C4-2B (cell line): ENCODE data around the gene PRKCZ.

ENCODE experiments used
- H3K27ac ChIP-seq: fragments of 450-650 bp; 2 replicates; pipeline ENCODE4 v1.5.1; 2017
- ZFX ChIP-seq: fragments of 450-650 bp; IDR thresholded peaks from 2 replicates; pipeline ENCODE4 v1.6.1; 2017
- TF ChIP-seq, protein P1 (sequence below): fragments of 450-650 bp; conservative IDR thresholded peaks from 2 replicates; pipeline ENCODE4 v1.5.1; 2017; ENCODE audit warnings: mild to moderate bottlenecking

Gene PRKCZ

DNA sequence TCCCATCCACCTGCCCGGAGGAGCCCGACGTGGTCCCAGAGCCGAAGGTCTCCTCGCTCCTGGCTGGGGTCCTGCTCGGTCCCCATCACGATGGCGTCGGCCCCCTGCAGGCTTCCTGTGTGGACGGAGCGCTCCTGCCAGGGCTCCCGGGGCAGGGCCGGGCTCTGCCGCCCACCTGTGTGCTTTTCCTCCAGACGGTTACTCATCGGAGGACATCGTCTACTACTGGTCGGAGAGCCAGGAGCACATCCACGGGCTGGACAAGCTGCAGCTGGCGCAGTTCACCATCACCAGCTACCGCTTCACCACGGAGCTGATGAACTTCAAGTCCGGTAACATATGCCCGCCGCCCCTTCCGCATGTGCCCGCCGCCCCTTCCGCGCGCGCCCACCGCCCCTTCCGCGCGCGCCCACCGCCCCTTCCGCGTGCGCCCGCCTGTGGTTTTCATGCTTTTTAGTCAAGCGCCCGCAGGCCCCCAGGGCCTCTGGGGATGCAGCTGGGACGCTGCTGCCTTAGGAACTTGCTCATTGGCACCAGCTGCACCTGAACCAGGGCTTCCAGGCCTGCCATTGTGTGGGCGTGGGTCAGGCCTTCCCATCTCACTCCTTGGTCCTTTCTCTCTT is 22.1 kb upstream of the PRKCZ start:
- no peak overlapping the region for H3K27ac ChIP-seq
- TF ChIP-seq, protein P1, sequence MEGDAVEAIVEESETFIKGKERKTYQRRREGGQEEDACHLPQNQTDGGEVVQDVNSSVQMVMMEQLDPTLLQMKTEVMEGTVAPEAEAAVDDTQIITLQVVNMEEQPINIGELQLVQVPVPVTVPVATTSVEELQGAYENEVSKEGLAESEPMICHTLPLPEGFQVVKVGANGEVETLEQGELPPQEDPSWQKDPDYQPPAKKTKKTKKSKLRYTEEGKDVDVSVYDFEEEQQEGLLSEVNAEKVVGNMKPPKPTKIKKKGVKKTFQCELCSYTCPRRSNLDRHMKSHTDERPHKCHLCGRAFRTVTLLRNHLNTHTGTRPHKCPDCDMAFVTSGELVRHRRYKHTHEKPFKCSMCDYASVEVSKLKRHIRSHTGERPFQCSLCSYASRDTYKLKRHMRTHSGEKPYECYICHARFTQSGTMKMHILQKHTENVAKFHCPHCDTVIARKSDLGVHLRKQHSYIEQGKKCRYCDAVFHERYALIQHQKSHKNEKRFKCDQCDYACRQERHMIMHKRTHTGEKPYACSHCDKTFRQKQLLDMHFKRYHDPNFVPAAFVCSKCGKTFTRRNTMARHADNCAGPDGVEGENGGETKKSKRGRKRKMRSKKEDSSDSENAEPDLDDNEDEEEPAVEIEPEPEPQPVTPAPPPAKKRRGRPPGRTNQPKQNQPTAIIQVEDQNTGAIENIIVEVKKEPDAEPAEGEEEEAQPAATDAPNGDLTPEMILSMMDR: no peak
- no peak for TF ChIP-seq ZFX

DNA sequence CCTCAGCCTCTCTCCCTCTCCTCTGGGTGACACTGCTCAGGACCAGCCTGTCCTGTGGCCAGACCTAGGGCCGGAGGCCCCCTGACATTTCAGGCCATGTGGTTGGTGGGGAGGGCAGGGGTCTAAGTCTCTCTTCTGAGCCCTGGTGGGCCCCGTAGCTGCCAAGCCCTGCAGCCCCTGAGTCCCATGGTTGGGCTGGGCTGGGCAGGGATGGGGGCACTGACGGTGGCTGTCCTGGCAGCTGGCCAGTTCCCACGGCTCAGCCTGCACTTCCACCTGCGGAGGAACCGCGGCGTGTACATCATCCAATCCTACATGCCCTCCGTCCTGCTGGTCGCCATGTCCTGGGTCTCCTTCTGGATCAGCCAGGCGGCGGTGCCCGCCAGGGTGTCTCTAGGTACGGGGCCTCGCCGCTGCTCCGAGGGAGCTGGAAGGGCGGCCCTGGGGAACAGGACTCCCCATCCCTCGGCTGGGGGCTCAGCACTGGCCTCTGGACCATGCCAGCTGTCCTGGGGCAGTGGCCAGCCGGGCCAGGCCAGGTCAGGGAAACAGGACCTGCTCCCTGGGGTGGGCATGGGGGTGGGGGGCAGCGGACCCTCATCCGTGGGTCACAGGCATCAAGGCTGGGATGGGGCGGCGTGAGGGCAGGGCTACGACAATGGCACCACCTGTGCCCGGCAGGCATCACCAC is 21.2 kb upstream of the PRKCZ start:
- H3K27ac ChIP-seq: no peak overlapping the region
- no peak for TF ChIP-seq ZFX
- TF ChIP-seq, protein P1: no peak

DNA sequence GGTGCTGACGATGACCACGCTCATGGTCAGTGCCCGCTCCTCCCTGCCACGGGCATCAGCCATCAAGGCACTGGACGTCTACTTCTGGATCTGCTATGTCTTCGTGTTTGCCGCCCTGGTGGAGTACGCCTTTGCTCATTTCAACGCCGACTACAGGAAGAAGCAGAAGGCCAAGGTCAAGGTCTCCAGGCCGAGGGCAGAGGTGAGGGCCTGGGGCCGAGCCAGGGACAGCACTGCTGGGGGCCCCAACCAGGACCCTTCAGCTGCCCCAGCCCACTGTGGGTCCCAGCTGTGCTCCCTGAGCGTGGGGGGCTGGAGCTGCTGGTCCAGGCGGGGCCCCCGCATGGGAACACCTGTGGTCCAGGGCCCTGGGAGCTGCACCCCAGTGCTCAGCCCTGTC is 20.6 kb upstream of the PRKCZ start:
- H3K27ac ChIP-seq: no peak overlapping the region
- no peak for TF ChIP-seq ZFX
- TF ChIP-seq, protein P1: no peak

DNA sequence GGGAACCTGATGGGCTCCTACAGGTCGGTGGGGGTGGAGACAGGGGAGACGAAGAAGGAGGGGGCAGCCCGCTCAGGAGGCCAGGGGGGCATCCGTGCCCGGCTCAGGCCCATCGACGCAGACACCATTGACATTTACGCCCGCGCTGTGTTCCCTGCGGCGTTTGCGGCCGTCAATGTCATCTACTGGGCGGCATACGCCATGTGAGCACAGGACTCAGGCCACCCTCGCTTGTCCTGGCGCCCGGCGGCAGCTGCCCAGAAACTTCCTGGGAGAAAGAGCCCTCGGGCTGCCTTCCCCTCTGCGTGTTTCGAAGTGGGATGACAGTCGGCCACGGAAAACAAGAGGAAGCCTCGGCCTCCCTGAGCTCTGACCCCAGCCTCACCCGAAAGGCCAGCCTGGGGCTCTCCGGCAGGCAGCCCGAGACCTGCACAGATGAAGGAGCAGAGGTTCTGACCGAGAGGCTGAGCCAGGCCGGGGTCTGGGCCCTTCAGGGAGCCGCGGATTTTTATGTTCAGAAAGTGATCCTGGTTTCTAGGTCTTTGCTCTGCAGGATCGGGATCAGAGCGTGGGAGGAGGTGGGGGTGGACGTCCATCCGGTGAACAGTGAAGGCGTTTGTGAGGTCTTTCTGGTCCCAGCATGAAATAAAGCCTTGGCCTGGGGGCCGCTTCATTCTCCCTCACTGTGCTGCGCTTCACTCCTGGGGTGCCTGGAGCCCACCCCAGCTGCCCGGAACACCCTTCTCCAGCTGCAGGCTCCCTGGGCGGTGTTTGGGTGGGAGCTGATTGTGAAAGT is 19.9 kb upstream of the PRKCZ start:
- no peak for TF ChIP-seq ZFX

DNA sequence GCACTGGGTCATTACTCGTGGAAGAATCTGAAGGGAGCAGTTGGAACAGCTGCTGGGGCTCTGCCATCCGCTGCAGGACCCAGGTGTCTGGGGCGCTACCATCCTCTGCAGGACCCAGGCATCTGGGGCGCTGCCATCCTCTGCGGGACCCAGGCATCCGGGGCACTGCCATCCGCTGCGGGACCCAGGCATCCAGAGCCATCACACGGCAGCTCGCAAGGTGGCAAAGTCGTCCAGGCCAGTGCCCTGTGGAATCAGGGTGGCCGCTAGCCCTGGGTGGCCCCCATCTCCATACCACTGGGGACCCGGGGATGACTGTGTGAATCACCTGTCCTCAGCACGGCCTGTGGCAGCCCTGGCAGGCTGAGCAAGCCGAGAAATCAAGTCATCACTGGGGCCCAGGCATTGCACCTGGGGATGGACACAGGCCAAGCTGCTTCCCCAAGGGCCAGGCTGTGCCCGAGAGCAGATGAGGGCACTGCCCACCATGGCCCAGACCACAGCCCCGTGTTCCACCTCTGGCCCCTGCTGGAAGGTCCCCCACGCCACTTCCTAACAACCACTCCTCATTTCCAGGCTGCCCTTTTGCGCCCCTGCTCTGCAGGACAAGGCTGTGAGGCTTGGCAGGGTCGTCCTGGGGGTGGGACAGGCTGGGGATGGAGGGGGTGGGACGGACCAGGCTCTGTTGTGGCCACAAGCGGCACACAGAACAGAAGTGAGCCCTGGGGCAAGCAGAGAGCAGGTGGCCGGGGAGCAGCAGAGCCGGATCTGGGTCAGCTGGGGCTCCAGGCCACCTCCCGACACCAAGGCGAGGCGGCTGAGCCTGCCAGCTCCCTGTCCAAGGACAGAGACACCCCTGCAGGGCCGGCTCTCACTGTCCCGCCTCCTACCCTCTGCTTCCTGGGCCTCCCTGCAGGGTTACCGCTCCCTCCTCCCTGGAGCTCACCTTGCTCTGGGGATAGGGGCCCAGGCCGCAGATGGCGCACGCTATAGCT is 18.4 kb upstream of the PRKCZ start:
- H3K27ac ChIP-seq: no peak overlapping the region
- TF ChIP-seq, protein P1: no peak
- no peak for TF ChIP-seq ZFX

More for the DNA sequence above, 19.9 kb upstream of the PRKCZ start:
- no peak overlapping the region for H3K27ac ChIP-seq

DNA sequence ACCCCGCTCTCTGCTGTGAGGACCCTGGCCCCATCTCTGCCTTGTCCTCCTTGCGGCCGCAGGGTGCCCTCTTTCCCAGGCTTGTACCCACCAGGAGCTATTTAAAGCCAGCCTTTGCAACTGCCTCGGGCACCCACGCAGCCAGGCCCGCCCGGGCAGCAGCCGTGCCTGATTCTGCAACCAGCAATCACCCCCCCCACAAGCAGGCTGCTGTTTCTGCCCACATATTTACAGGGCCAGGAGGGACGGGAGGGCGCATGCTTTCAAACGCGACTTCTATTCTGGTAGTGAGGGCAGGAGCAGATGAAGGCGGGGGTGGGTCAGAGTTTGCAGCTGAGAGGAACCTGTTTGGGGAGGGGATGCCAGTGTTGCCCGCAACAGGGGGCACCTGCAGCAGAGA is 17.5 kb upstream of the PRKCZ start:
- TF ChIP-seq, protein P1: no peak

DNA sequence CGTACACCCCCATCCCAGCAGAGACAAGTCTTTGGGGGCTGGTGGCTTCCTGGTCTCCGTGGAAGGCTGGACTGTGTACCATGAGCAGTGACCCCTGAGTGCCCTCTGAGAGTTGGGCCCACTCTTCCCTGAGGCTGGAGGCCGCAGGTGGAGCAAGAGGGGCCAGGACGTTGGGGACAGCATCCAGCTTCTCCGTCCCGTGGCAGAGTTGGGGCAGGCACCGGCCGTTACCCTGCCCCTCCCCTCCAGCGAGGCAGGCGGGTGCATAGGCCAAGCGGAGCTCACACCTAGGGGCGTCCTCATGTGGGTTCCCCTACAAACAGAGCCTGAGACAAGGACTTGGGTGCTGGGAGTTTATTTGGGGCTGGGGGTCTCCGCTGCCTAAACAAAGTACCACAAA is 17.0 kb upstream of the PRKCZ start:
- H3K27ac ChIP-seq: no peak overlapping the region
- TF ChIP-seq ZFX: no peak
- TF ChIP-seq, protein P1: no peak

More for the DNA sequence above, 17.5 kb upstream of the PRKCZ start:
- no peak overlapping the region for H3K27ac ChIP-seq
